Tibial artery (tissue), 4 donors: Measurements from ENCODE around the gene KCTD12.

Experiments
- DNase-seq, 2 donors: peaks; one replicate each; pipeline ENCODE4 v3.0.0-alpha.2; 2019
- H3K27ac ChIP-seq, 2 donors: fragments of 200-600 bp; sonication (generic) in 1 of 2; 1 replicate in 1 of 2; 2 replicates in 1 of 2; pipeline ENCODE4 v1.5.1; 2018 to 2019; ENCODE audit warnings: mild to moderate bottlenecking in 1 of 2
- H3K27me3 ChIP-seq, 2 donors: fragments of 200-600 bp; sonication (generic) in 1 of 2; one replicate each; pipeline versions ENCODE4 v1.5.1 to v1.6.0; 2016 to 2019
- H3K36me3 ChIP-seq, 3 donors: fragments of 200-600 bp; sonication (generic) in 2 of 3; one replicate each; pipeline ENCODE4 v1.5.1; 2016 to 2019; ENCODE audit warnings: mild to moderate bottlenecking in 2 of 3
- H3K4me1 ChIP-seq, 4 donors: fragments of 200-600 bp; sonication (generic) in 2 of 4; 1 replicate in 3 of 4; 2 replicates in 1 of 4; pipeline ENCODE4 v1.5.1; 2016 to 2019
- H3K4me3 ChIP-seq, 2 donors: fragments of 200-600 bp; sonication (generic) in 1 of 2; 1 replicate in 1 of 2; 2 replicates in 1 of 2; pipeline ENCODE4 v1.5.1; 2018 to 2019; ENCODE audit warnings: mild to moderate bottlenecking in 2 of 2
- H3K9me3 ChIP-seq, 3 donors: fragments of 200-600 bp; sonication (generic) in 1 of 3; one replicate each; pipeline ENCODE4 v1.5.1; 2016 to 2019
- intact Hi-C: fragments of 100-400 bp; cut with DNase I; formaldehyde crosslinking; loops from one replicate; pipeline ENCODE4 v1.15.0; 2023; ENCODE audit warnings: low total_unique reads
- TF ChIP-seq, protein P1 (sequence below), 2 experiments: fragments of 200-600 bp in 1 of 2; fragments of 450-650 bp in 1 of 2; IDR thresholded peaks; one replicate each; pipeline ENCODE4 v1.5.1; 2017 to 2019; ENCODE audit warnings: antibody characterized with exemption in 2 of 2, mild to moderate bottlenecking in 1 of 2, moderate library complexity in 1 of 2

KCTD12 gene

DNA sequence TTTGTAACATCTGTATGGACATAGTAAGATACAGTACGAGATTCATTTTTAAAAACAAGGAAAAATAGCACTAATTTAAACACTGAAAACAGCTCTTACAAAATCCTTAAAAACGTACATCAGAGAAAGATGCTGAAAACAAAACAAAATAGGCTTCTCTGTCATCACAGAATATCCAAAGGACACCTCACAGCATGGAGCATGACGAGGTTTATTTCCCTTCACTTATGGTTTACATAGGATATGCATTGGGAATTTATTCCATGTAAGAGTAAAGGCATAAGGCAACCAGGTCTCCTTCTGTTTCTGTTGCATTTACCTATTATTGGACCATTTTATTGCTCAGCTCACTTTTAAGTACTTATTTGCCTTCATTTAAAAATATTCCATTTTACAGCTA lies 3.0 kb downstream of the KCTD12 start:
- no peaks in the 10 kb centered on the region for H3K9me3 ChIP-seq
- TF ChIP-seq, protein P1, sequence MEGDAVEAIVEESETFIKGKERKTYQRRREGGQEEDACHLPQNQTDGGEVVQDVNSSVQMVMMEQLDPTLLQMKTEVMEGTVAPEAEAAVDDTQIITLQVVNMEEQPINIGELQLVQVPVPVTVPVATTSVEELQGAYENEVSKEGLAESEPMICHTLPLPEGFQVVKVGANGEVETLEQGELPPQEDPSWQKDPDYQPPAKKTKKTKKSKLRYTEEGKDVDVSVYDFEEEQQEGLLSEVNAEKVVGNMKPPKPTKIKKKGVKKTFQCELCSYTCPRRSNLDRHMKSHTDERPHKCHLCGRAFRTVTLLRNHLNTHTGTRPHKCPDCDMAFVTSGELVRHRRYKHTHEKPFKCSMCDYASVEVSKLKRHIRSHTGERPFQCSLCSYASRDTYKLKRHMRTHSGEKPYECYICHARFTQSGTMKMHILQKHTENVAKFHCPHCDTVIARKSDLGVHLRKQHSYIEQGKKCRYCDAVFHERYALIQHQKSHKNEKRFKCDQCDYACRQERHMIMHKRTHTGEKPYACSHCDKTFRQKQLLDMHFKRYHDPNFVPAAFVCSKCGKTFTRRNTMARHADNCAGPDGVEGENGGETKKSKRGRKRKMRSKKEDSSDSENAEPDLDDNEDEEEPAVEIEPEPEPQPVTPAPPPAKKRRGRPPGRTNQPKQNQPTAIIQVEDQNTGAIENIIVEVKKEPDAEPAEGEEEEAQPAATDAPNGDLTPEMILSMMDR (IDR thresholded peaks at IDR 0.05), result no peak
- H3K4me1 ChIP-seq, result peaks cover 0 to 27% (median 12%) of the 10 kb centered on the region in 4 donors
- no peak for DNase-seq
- intact Hi-C loops, result loop anchor here (10.0 kb wide), 3 partner anchors 102 to 1188 kb away; no protein-coding TSS in a partner anchor
- peak overlapping the region; percentile 69 to 78 for H3K4me3 ChIP-seq
- no peaks in the 10 kb centered on the region for H3K27me3 ChIP-seq
- no peaks in the 10 kb centered on the region for H3K36me3 ChIP-seq
- H3K27ac ChIP-seq, result peak overlapping the region; percentile 18 to 37

DNA sequence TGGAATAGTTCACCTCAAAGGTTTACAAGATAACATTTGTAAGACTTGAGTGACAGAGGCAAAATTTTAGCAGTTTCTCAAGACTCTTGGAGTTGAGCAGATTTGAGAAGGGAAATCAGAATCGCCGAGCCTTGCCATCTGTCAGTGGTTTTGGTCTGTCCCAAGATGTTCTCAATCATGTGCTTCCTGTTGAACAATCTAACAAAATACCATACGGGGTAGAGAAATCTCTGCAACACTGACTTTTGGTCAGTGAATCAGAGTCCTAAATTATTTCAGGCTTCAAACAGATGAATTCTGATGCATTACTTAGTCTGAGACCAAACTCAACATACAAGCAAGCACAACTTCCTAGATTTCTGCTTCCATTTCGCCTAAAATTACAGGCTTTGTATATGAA lies 3.8 kb downstream of the KCTD12 start:
- intact Hi-C loops, result loop anchor here (10.0 kb wide), 3 partner anchors 102 to 1188 kb away; no protein-coding TSS in a partner anchor
- TF ChIP-seq, protein P1 (IDR thresholded peaks at IDR 0.05), result no peak
- Histone ChIP-seq H3K9me3 (no peaks in the 10 kb centered on the region), H3K27me3 (no peaks in the 10 kb centered on the region), H3K27ac (peak overlapping the region; percentile 18 to 37), H3K4me3 (peak overlapping the region; percentile 69 to 78), H3K36me3 (no peaks in the 10 kb centered on the region), H3K4me1 (peaks cover 0 to 24% (median 11%) of the 10 kb centered on the region in 4 donors)
- DNase-seq, result peak in 1 of 2 donors; percentile 68

DNA sequence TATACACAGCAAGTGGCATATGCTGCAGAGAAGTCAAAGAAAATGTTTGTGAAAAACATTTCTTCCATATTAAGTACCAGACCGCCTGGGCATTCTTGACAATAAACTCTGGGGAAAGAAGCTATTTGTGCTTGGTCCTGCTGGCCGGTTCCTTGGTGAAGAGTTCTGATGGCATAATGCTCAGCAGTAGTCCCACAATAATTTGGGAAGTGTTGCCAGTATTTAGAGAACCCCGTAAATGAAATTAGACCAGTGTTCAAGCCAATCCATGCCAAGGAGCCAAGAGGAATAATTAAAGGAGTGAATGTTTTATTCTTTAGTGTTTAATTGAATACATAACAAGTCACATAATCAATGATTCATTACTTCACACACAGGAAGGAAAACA lies 6.3 kb downstream of the KCTD12 start:
- peak overlapping the region; percentile 53 to 63 for H3K27ac ChIP-seq
- no peaks in the 10 kb centered on the region for H3K27me3 ChIP-seq
- intact Hi-C loops, result loop anchor here (10.0 kb wide), 3 partner anchors 105 to 1185 kb away; no protein-coding TSS in a partner anchor
- H3K9me3 ChIP-seq, result no peaks in the 10 kb centered on the region
- no peak for DNase-seq
- H3K4me3 ChIP-seq, result no peak overlapping the region
- TF ChIP-seq, protein P1 (IDR thresholded peaks at IDR 0.05), result no peak
- no peaks in the 10 kb centered on the region for H3K36me3 ChIP-seq
- peaks cover 0 to 16% (median 5%) of the 10 kb centered on the region in 4 donors for H3K4me1 ChIP-seq

DNA sequence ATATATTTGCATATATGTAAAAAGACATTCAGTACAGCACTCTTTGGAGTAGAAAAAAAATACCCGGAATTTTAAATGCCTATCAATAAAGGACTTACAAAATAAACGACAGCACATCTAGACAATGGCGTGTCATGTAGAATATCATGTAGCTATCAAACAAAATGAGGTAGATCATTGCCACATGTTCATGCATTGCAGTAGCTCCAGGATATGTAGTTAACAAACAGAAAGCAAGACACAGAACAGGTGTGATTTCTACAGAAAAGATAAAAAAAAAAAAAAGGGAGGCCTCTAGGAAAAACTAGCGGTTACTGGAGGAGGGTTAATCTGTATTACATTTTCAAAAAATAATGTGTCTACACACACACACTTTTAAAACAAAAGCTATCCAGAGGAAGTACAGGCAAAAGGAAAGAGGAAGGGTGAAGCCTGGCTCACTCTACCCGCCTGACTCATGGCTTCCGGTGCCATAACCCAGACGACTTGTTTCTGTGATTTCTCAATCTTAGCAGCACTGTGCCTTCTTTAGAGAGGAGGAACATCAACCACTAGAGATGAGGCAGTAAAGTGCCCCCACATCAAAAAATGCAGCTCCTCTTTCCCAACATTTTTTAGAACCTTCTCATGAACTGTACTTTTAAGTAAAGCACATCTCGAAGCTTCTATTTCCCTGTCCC lies 6.9 kb downstream of the KCTD12 start:
- Histone ChIP-seq H3K36me3 (no peaks in the 10 kb centered on the region), H3K4me3 (no peak overlapping the region), H3K27ac (peak overlapping the region; percentile 53 to 63), H3K9me3 (no peaks in the 10 kb centered on the region), H3K27me3 (no peaks in the 10 kb centered on the region), H3K4me1 (peaks cover 0 to 10% (median 3%) of the 10 kb centered on the region in 4 donors)
- intact Hi-C loops, result no loop called here
- TF ChIP-seq, protein P1 (IDR thresholded peaks at IDR 0.05), result no peak
- DNase-seq, result peak; percentile 84 to 90

DNA sequence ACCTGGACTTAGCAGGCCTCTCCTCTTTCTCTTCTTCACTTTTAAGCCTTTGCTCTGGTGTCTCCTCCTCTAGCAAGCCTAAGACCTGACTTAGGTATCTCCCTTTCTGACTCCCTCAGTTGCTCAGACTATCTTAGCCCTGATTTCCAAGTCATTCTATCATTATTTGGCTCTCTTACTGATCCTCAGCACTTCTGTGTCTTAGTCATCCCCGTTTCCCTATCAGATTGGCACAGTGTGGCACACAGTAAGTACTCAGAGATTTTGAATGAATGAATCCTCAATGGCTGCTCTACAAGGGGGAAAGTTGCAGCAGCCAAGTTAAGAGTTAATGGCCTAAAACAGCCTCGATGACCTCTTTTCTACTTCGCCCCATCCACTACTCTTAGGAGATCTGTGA lies 8.2 kb downstream of the KCTD12 start:
- TF ChIP-seq, protein P1 (IDR thresholded peaks at IDR 0.05), result no peak
- no peaks in the 10 kb centered on the region for H3K36me3 ChIP-seq
- H3K27me3 ChIP-seq, result no peaks in the 10 kb centered on the region
- no peak for DNase-seq
- intact Hi-C loops, result no loop called here
- no peak overlapping the region for H3K27ac ChIP-seq
- no peaks in the 10 kb centered on the region for H3K9me3 ChIP-seq
- H3K4me1 ChIP-seq, result peaks cover 0 to 6% (median 0%) of the 10 kb centered on the region in 4 donors
- H3K4me3 ChIP-seq, result no peak overlapping the region
